ENCODE results near the gene CCL27. TPM values are rescaled to one million over a fixed set of nuclear protein-coding genes. Genes with fewer than 3 reads are reported as not detected.
A peak's percentile ranks its signal among the peaks of the same experiment; 100 is the strongest.
"Not testable (repeated sequence)": the region's sequence is repeated elsewhere in the genome, so short reads cannot be mapped to it uniquely, and the experiment has no call there.

CCL27 gene
- total and polyA plus RNA-seq, 4 experiments from 2014 or later: 0.59 TPM; not detected in 3

- Histone ChIP-seq H3K36me3 (ENCODE audit: insufficient read depth, low read length) (peaks cover 33% of the 10 kb centered on the region), H3K9me3 (ENCODE audit: control insufficient read depth in 1 of 2, low read length in 2 of 2) (no peaks in the 10 kb centered on the region), H3K4me1 (ENCODE audit: insufficient read depth, low read length) (peaks cover 28% of the 10 kb centered on the region), H3K27me3 (ENCODE audit: insufficient read depth, low read length) (no peaks in the 10 kb centered on the region), H3K4me3 (ENCODE audit: low read length in 2 of 2) (peak within 1 kb of the TSS; percentile 83 to 87), H3K27ac (ENCODE audit: low read depth, low read length) (peak within 1 kb of the TSS; percentile 84)
- CTCF ChIA-PET (ENCODE audit: partially characterized antibody): interaction anchor here (0.8 to 12.6 kb wide), 16 partner anchors 11 to 55 kb away, joined by 3 to 191 read pairs (median 4); partner anchors contain the start of genes ARID3C, CCL27, DCTN3 and RPP25L
- intact Hi-C loops (cut with micrococcal nuclease): loop anchor here (1.0 to 5.0 kb wide), 5 partner anchors 9 to 958 kb away; partner anchors contain the start of genes RPP25L and SIGMAR1
- H3K27ac Mint-ChIP-seq: peak within 1 kb of the TSS; percentile 89 to 96 (median 93)
- peak; percentile 92 to 96 (median 94) for DNase-seq
- POLR2A ChIA-PET (ENCODE audit: partially characterized antibody): interaction anchor here (0.8 to 22.1 kb wide), 9 partner anchors 11 to 269 kb away, joined by 3 to 484 read pairs (median 10); partner anchors contain the start of genes CCL27, DCTN3, IL11RA and MYORG
- H3K4me1 Mint-ChIP-seq: peaks cover 23 to 49% (median 31%) of the 10 kb centered on the region in 4 donors
- H3K4me3 Mint-ChIP-seq: peak within 1 kb of the TSS; percentile 93 to 97 (median 95)
- H3K36me3 Mint-ChIP-seq: peaks cover 33 to 49% of the 10 kb centered on the region in 2 donors
- H3K27me3 Mint-ChIP-seq: no peaks in the 10 kb centered on the region
- no peaks in the 10 kb centered on the region for H3K9me3 Mint-ChIP-seq
These were observed 16.0 kb downstream of the CCL27 start, which contains the start of gene GALT for GRCh38 chr9:34646211-34647083. Gene GALT (plus strand): TSS chr9:34646675. CDS start chr9:34646705, 30 bp downstream.

- ChIA-PET CTCF (ENCODE audit: partially characterized antibody) (interaction anchor here (2.6 to 12.6 kb wide), 4 partner anchors 9 to 56 kb away, joined by 19 to 191 read pairs (median 114); partner anchors contain the start of genes CCL27 and SIGMAR1), POLR2A (ENCODE audit: partially characterized antibody) (interaction anchor here (7.6 to 22.1 kb wide), 2 partner anchors 9 to 15 kb away, joined by 193 to 484 read pairs; partner anchors contain the start of genes CCL27, IL11RA and SIGMAR1)
- Histone ChIP-seq H3K27me3 (ENCODE audit: insufficient read depth, low read length) (no peaks in the 10 kb centered on the region), H3K4me3 (ENCODE audit: low read length in 2 of 2) (no peak overlapping the region), H3K9me3 (ENCODE audit: control insufficient read depth in 1 of 2, low read length in 2 of 2) (no peaks in the 10 kb centered on the region), H3K27ac (ENCODE audit: low read depth, low read length) (no peak overlapping the region), H3K36me3 (ENCODE audit: insufficient read depth, low read length) (peaks cover 17% of the 10 kb centered on the region), H3K4me1 (ENCODE audit: insufficient read depth, low read length) (peaks cover 27% of the 10 kb centered on the region)
- intact Hi-C loops (cut with micrococcal nuclease): loop anchor here (5.0 kb wide), 1 partner anchor 33 kb away; the partner anchor contains the start of gene RPP25L
- Mint-ChIP-seq H3K4me3 (peak overlapping the region in 1 of 8 donors; percentile 10), H3K36me3 (peaks cover 25 to 36% of the 10 kb centered on the region in 2 donors), H3K27ac (peak overlapping the region in 1 of 7 donors; percentile 51), H3K27me3 (no peaks in the 10 kb centered on the region), H3K4me1 (peaks cover 23 to 41% (median 31%) of the 10 kb centered on the region in 4 donors), H3K9me3 (no peaks in the 10 kb centered on the region)
- no peak for DNase-seq
These were observed 17.6 kb downstream of the CCL27 start for GRCh38 chr9:34644766-34645314.

GRCh38 chr9:34642679-34643078 is 19.8 kb downstream of the CCL27 start:
- ChIA-PET CTCF (ENCODE audit: partially characterized antibody) (interaction anchor here (0.9 to 12.6 kb wide), 5 partner anchors 7 to 60 kb away, joined by 4 to 191 read pairs (median 7); partner anchors contain the start of genes CCL27, DCTN3 and SIGMAR1), POLR2A (ENCODE audit: partially characterized antibody) (interaction anchor here (0.6 to 22.1 kb wide), 3 partner anchors 7 to 535 kb away, joined by 4 to 484 read pairs (median 193); partner anchors contain the start of genes CCL27, IL11RA and SIGMAR1)
- Mint-ChIP-seq H3K4me3 (no peak overlapping the region), H3K36me3 (peaks cover 5 to 15% of the 10 kb centered on the region in 2 donors), H3K4me1 (peaks cover 20 to 32% (median 25%) of the 10 kb centered on the region in 4 donors), H3K9me3 (no peaks in the 10 kb centered on the region), H3K27me3 (no peaks in the 10 kb centered on the region), H3K27ac (no peak overlapping the region)
- H3K36me3 ChIP-seq (ENCODE audit: insufficient read depth, low read length): no peaks in the 10 kb centered on the region
- no peak overlapping the region for H3K27ac ChIP-seq (ENCODE audit: low read depth, low read length)
- H3K4me1 ChIP-seq (ENCODE audit: insufficient read depth, low read length): peaks cover 22% of the 10 kb centered on the region
- DNase-seq: no peak
- no peaks in the 10 kb centered on the region for H3K9me3 ChIP-seq (ENCODE audit: control insufficient read depth in 1 of 2, low read length in 2 of 2)
- no peaks in the 10 kb centered on the region for H3K27me3 ChIP-seq (ENCODE audit: insufficient read depth, low read length)
- no peak overlapping the region for H3K4me3 ChIP-seq (ENCODE audit: low read length in 2 of 2)
- intact Hi-C loops (cut with micrococcal nuclease): no loop called here

- not testable (repeated sequence) for H3K9me3 ChIP-seq (ENCODE audit: control insufficient read depth in 1 of 2, low read length in 2 of 2); H3K36me3 ChIP-seq (ENCODE audit: insufficient read depth, low read length); DNase-seq; H3K27me3 ChIP-seq (ENCODE audit: insufficient read depth, low read length); H3K4me3 ChIP-seq (ENCODE audit: low read length in 2 of 2); H3K4me3 Mint-ChIP-seq; H3K9me3 Mint-ChIP-seq; H3K27me3 Mint-ChIP-seq; H3K27ac ChIP-seq (ENCODE audit: low read depth, low read length)
- peaks cover 32% of the 10 kb centered on the region for H3K4me1 ChIP-seq (ENCODE audit: insufficient read depth, low read length)
- Mint-ChIP-seq H3K27ac (peak overlapping the region in 1 of 7 donors; percentile 93), H3K36me3 (peaks cover 6 to 12% of the 10 kb centered on the region in 2 donors), H3K4me1 (peaks cover 18 to 35% (median 29%) of the 10 kb centered on the region in 4 donors)
- POLR2A ChIA-PET (ENCODE audit: partially characterized antibody): interaction anchor here (7.3 to 22.1 kb wide), 3 partner anchors 7 to 28 kb away, joined by 106 to 484 read pairs (median 193); partner anchors contain the start of genes CCL27, GALT, IL11RA and RPP25L
- CTCF ChIA-PET (ENCODE audit: partially characterized antibody): interaction anchor here (2.9 to 12.6 kb wide), 4 partner anchors 8 to 61 kb away, joined by 15 to 191 read pairs (median 142); partner anchors contain the start of genes CCL27 and GALT
- intact Hi-C loops (cut with micrococcal nuclease): loop anchor here (5.0 kb wide), 2 partner anchors 37 to 262 kb away; partner anchors contain the start of gene MYORG
These were observed 23.1 kb downstream of the CCL27 start for GRCh38 chr9:34639322-34639721.

GRCh38 chr9:34638138-34638445 is 24.4 kb downstream of the CCL27 start:
- Mint-ChIP-seq H3K4me1 (peaks cover 22 to 46% (median 34%) of the 10 kb centered on the region in 4 donors), H3K27me3 (no peaks in the 10 kb centered on the region), H3K36me3 (peaks cover 6 to 13% of the 10 kb centered on the region in 2 donors), H3K27ac (peak overlapping the region; percentile 93 to 97 (median 95)), H3K9me3 (no peaks in the 10 kb centered on the region), H3K4me3 (peak overlapping the region; percentile 87 to 92 (median 90))
- Histone ChIP-seq H3K4me1 (ENCODE audit: insufficient read depth, low read length) (peaks cover 38% of the 10 kb centered on the region), H3K9me3 (ENCODE audit: control insufficient read depth in 1 of 2, low read length in 2 of 2) (no peaks in the 10 kb centered on the region), H3K27ac (ENCODE audit: low read depth, low read length) (peak overlapping the region; percentile 78), H3K4me3 (ENCODE audit: low read length in 2 of 2) (peak overlapping the region; percentile 74 to 84), H3K27me3 (ENCODE audit: insufficient read depth, low read length) (no peaks in the 10 kb centered on the region), H3K36me3 (ENCODE audit: insufficient read depth, low read length) (no peaks in the 10 kb centered on the region)
- POLR2A ChIA-PET (ENCODE audit: partially characterized antibody): interaction anchor here (0.6 to 22.1 kb wide), 17 partner anchors 8 to 458 kb away, joined by 3 to 484 read pairs (median 6); partner anchors contain the start of genes CCL27, DCTN3, DNAI1 and FAM219A
- CTCF ChIA-PET (ENCODE audit: partially characterized antibody): interaction anchor here (0.6 to 10.5 kb wide), 15 partner anchors 9 to 831 kb away, joined by 3 to 235 read pairs (median 8); partner anchors contain the start of genes ARID3C, CCL27, DCTN3 and GALT
- intact Hi-C loops (cut with micrococcal nuclease): loop anchor here (5.0 kb wide), 2 partner anchors 36 to 261 kb away; partner anchors contain the start of gene MYORG
- DNase-seq: no peak

- Histone ChIP-seq H3K27ac (ENCODE audit: low read depth, low read length) (peak within 1 kb of the TSS; percentile 78), H3K4me3 (ENCODE audit: low read length in 2 of 2) (peak within 1 kb of the TSS; percentile 74 to 84), H3K9me3 (ENCODE audit: control insufficient read depth in 1 of 2, low read length in 2 of 2) (no peaks in the 10 kb centered on the region), H3K27me3 (ENCODE audit: insufficient read depth, low read length) (no peaks in the 10 kb centered on the region), H3K4me1 (ENCODE audit: insufficient read depth, low read length) (peaks cover 38% of the 10 kb centered on the region), H3K36me3 (ENCODE audit: insufficient read depth, low read length) (no peaks in the 10 kb centered on the region)
- H3K36me3 Mint-ChIP-seq: peaks cover 6 to 13% of the 10 kb centered on the region in 2 donors
- H3K4me3 Mint-ChIP-seq: peak within 1 kb of the TSS; percentile 87 to 92 (median 91)
- DNase-seq: peak; percentile 91 to 97 (median 94)
- peak within 1 kb of the TSS; percentile 93 to 97 (median 95) for H3K27ac Mint-ChIP-seq
- ChIA-PET POLR2A (ENCODE audit: partially characterized antibody) (interaction anchor here (0.6 to 22.1 kb wide), 21 partner anchors 8 to 458 kb away, joined by 3 to 484 read pairs (median 6); partner anchors contain the start of genes ARID3C, CCL27, DCTN3 and DNAI1), CTCF (ENCODE audit: partially characterized antibody) (interaction anchor here (0.6 to 10.5 kb wide), 14 partner anchors 9 to 830 kb away, joined by 3 to 235 read pairs (median 10); partner anchors contain the start of genes ARID3C, CCL27, DCTN3 and GALT)
- intact Hi-C loops (cut with micrococcal nuclease): loop anchor here (1.0 to 5.0 kb wide), 5 partner anchors 9 to 260 kb away; partner anchors contain the start of genes GALT and MYORG
- H3K9me3 Mint-ChIP-seq: no peaks in the 10 kb centered on the region
- H3K4me1 Mint-ChIP-seq: peaks cover 22 to 51% (median 34%) of the 10 kb centered on the region in 4 donors
- no peaks in the 10 kb centered on the region for H3K27me3 Mint-ChIP-seq
These were observed 24.9 kb downstream of the CCL27 start, which contains the start of gene SIGMAR1 for GRCh38 chr9:34637356-34638137. Gene SIGMAR1 (minus strand): TSS chr9:34637787. CDS start chr9:34637697, 90 bp downstream.

Measured in CD4-positive, alpha-beta memory T cell (primary cell).